HepG2 (cell line): ENCODE data around the gene PDE6H. TPM values are rescaled to one million over a fixed set of nuclear protein-coding genes. Genes with fewer than 3 reads are reported as not detected.

Experiments
- ATAC-seq: fragments of 200-7000 bp; cut with Tn5 transposase; 3 replicates; pipeline ENCODE4 v1.9.1; 2020; ENCODE audit warnings: mild to moderate bottlenecking, moderate library complexity
- BruUV-seq: library from RNA; stranded (reverse); fragments of 400-500 nt; replicated peaks from 2 replicates; lab custom pipeline; 2021; lab: Mats Ljungman, UMichigan
- CTCF ChIA-PET: fragments of 300-600 bp; formaldehyde crosslinking; extraction: SDS; loops from one replicate; lab custom pipeline; 2021; ENCODE audit warnings: low total read pairs, inconsistent platforms, low intra/inter-chr PET ratio; lab: Yijun Ruan, JAX
- POLR2A ChIA-PET: fragments of 350-600 bp; sonication (Branson Sonifier 250); formaldehyde crosslinking; loops from one replicate; lab custom pipeline; 2020; ENCODE audit warnings: antibody characterized with exemption, inconsistent platforms; lab: Yijun Ruan, JAX
- DNase-seq: peaks from one replicate; pipeline ENCODE4 v3.0.0-alpha.2; 2015; ENCODE audit warnings: low spot score
- FAIRE-seq: peaks from 3 replicates; lab custom pipeline; 2011; peaks lifted over from hg19 to GRCh38; lab: Jason Lieb, UNC
- H2AFZ ChIP-seq: one replicate; pipeline ENCODE4 v1.6.1; 2011; ENCODE audit warnings: low read length, inconsistent platforms
- H3K27ac ChIP-seq: fragments of 300-600 bp; 3 replicates; pipeline ENCODE4 v1.8.0; 2011; ENCODE audit warnings: mixed run types, mild to moderate bottlenecking, mixed read lengths, low read length, inconsistent platforms; ENCODE audit not compliant: insufficient read depth; ENCODE audit errors: extremely low read length
- H3K27me3 ChIP-seq, 2 experiments: fragments of 200-600 bp in 1 of 2; 2 replicates in 1 of 2; 3 replicates in 1 of 2; pipeline versions ENCODE4 v1.6.0 to v1.8.0; 2011; ENCODE audit warnings: low read length in 2 of 2, mild to moderate bottlenecking in 2 of 2, moderate library complexity in 2 of 2, inconsistent platforms in 1 of 2; ENCODE audit not compliant: insufficient read depth in 2 of 2, control insufficient read depth in 1 of 2
- H3K36me3 ChIP-seq, 2 experiments: fragments of 200-600 bp in 1 of 2; replicated peaks in 1 of 2; 2 replicates in 1 of 2; 3 replicates in 1 of 2; pipeline versions ENCODE4 v1.5.1 to v1.8.0; 2011; ENCODE audit warnings: low read length in 2 of 2, inconsistent platforms in 1 of 2; ENCODE audit not compliant: insufficient read depth in 2 of 2, control insufficient read depth in 1 of 2
- H3K4me1 ChIP-seq: 2 replicates; pipeline ENCODE4 v1.5.1; 2012; ENCODE audit warnings: low read length, inconsistent platforms; ENCODE audit not compliant: insufficient read depth
- H3K4me2 ChIP-seq: 2 replicates; pipeline ENCODE4 v1.6.0; 2011; ENCODE audit warnings: low read depth, low read length, inconsistent platforms
- H3K4me3 ChIP-seq, 3 experiments: fragments of 200-600 bp in 1 of 3; sonication (generic), shearing (Covaris generic) in 1 of 3; replicated peaks in 1 of 3; 2 replicates each; pipeline ENCODE4 v1.5.1; 2011 to 2016; ENCODE audit warnings: low read length in 3 of 3, inconsistent platforms in 2 of 3, low read depth in 2 of 3, mild to moderate bottlenecking in 2 of 3, control low read depth in 1 of 3, mixed read lengths in 1 of 3; ENCODE audit not compliant: insufficient read depth in 1 of 3
- H3K79me2 ChIP-seq: one replicate; pipeline ENCODE4 v1.6.1; 2011; ENCODE audit warnings: low read length, inconsistent platforms; ENCODE audit not compliant: insufficient read depth
- H3K9ac ChIP-seq: 2 replicates; pipeline ENCODE4 v1.6.0; 2011; ENCODE audit warnings: mild to moderate bottlenecking, low read depth, low read length, inconsistent platforms; ENCODE audit not compliant: insufficient read depth
- H3K9me3 ChIP-seq: 2 replicates; pipeline ENCODE4 v1.5.1; 2012; ENCODE audit warnings: mild to moderate bottlenecking, low read length
- H4K20me1 ChIP-seq: 2 replicates; pipeline ENCODE4 v1.6.0; 2011; ENCODE audit warnings: inconsistent platforms, mild to moderate bottlenecking, low read length, moderate library complexity; ENCODE audit not compliant: insufficient read depth
- BRF2 ChIP-seq: sonication (generic); formaldehyde crosslinking; IDR thresholded peaks from 2 replicates; pipeline ENCODE4 v1.8.1; 2022; ENCODE audit warnings: mild to moderate bottlenecking, missing genetic modification reagents
- GMEB2 ChIP-seq: IDR thresholded peaks from 2 replicates; pipeline ENCODE4 v1.6.1; 2016; ENCODE audit warnings: missing biosample characterization, missing genetic modification reagents, low read depth
- HOXA3 ChIP-seq: sonication (generic); formaldehyde crosslinking; IDR thresholded peaks from 2 replicates; pipeline ENCODE4 v1.5.0; 2020; ENCODE audit warnings: missing genetic modification reagents
- RNF2 ChIP-seq: fragments of 450-650 bp; conservative IDR thresholded peaks from 2 replicates; pipeline ENCODE4 v1.6.1; 2016; ENCODE audit warnings: low read depth
- RXRA ChIP-seq: sonication (generic); formaldehyde crosslinking; IDR thresholded peaks from 2 replicates; pipeline ENCODE4 v1.5.1; 2020; ENCODE audit warnings: missing genetic modification reagents
- SNAPC2 ChIP-seq: sonication (generic); formaldehyde crosslinking; IDR thresholded peaks from 2 replicates; pipeline ENCODE4 v1.8.1; 2022; ENCODE audit warnings: mild to moderate bottlenecking, missing genetic modification reagents
- SOX6 ChIP-seq, 2 experiments: fragments of 450-650 bp in 1 of 2; sonication (generic) in 1 of 2; formaldehyde crosslinking in 1 of 2; IDR thresholded peaks; 2 replicates each; pipeline versions ENCODE4 v1.4.0 to v1.6.1; 2017 to 2020; ENCODE audit warnings: antibody characterized with exemption in 1 of 2, mild to moderate bottlenecking in 1 of 2, missing genetic modification reagents in 1 of 2
- SRY ChIP-seq: sonication (generic); formaldehyde crosslinking; IDR thresholded peaks from 2 replicates; pipeline ENCODE4 v1.8.0; 2022; ENCODE audit warnings: mild to moderate bottlenecking, missing genetic modification reagents
- TBX2 ChIP-seq: sonication (generic); formaldehyde crosslinking; IDR thresholded peaks from 2 replicates; pipeline ENCODE4 v1.5.0; 2020; ENCODE audit warnings: missing genetic modification reagents, mild to moderate bottlenecking, borderline replicate concordance
- TBX3 ChIP-seq: fragments of 450-650 bp; IDR thresholded peaks from 2 replicates; pipeline ENCODE4 v1.6.1; 2017; ENCODE audit warnings: antibody characterized with exemption, mild to moderate bottlenecking, inconsistent platforms, borderline replicate concordance
- TRIM24 ChIP-seq: sonication (generic); formaldehyde crosslinking; IDR thresholded peaks from 2 replicates; pipeline ENCODE4 v1.8.0; 2022; ENCODE audit warnings: mild to moderate bottlenecking, missing genetic modification reagents
- U2AF2 ChIP-seq: fragments of 200-400 bp; formaldehyde crosslinking; IDR thresholded peaks from 2 replicates; pipeline ENCODE4 v1.6.1; 2017; ENCODE audit warnings: low read depth, mild to moderate bottlenecking, low read length
- YY1 ChIP-seq: IDR thresholded peaks from 2 replicates; pipeline ENCODE4 v1.6.1; 2011; ENCODE audit warnings: low read length, low read depth, moderate library complexity, mild to moderate bottlenecking; ENCODE audit not compliant: insufficient read depth, insufficient replicate concordance
- ZC3H4 ChIP-seq: sonication (generic); formaldehyde crosslinking; IDR thresholded peaks from 2 replicates; pipeline ENCODE4 v1.4.0; 2020; ENCODE audit warnings: missing genetic modification reagents, borderline replicate concordance
- ZNF772 ChIP-seq: sonication (generic); formaldehyde crosslinking; IDR thresholded peaks from 2 replicates; pipeline ENCODE4 v1.5.0; 2020; ENCODE audit warnings: mild to moderate bottlenecking, missing genetic modification reagents
- WGBS: methylation state at CpG from one replicate; pipeline ENCODE4 v1.1.6; 2017; ENCODE audit warnings: low lambda C conversion rate; 5-methylcytosine and 5-hydroxymethylcytosine counted together
- in situ Hi-C: cut with HindIII; loops from 2 replicates; pipeline ENCODE4 v1.10.0; 2017; ENCODE audit warnings: low pct_unique_long_range_greater_than_20kb; ENCODE audit not compliant: extremely low pct_ligation_motif_present
- intact Hi-C: fragments of 100-400 bp; cut with micrococcal nuclease; formaldehyde crosslinking; loops from one replicate; pipeline ENCODE4 v1.10.0; 2022; ENCODE audit not compliant: unreplicated experiment
- polyA plus RNA-seq, 8 experiments: library from polyadenylated mRNA; depleted of rRNA in 3 of 8; stranded (reverse) in 7 of 8; unstranded in 1 of 8; fragments of >200 nt; fragmentation: Illumina TruSeq in 4 of 8; extraction: Trizol in 4 of 8; gene quantifications; 2 replicates each; pipeline versions ENCODE4 v1.2.1 to v1.2.3, GENCODE V29; 2011 to 2016; ENCODE audit warnings: low read depth in 4 of 8, missing spikeins in 1 of 8, mixed read lengths in 1 of 8; ENCODE audit not compliant: insufficient read depth in 1 of 8
- total RNA-seq, 5 experiments: library from RNA; depleted of rRNA; stranded (reverse); fragments of >200 nt; fragmentation: Illumina TruSeq; extraction: Trizol; gene quantifications; 2 replicates each; pipeline ENCODE4 v1.2.3, GENCODE V29; 2016; ENCODE audit warnings: low read depth in 1 of 5
- TF ChIP-seq, protein P1 (sequence below): sonication (generic); formaldehyde crosslinking; IDR thresholded peaks from 2 replicates; pipeline ENCODE4 v1.4.0; 2020; ENCODE audit warnings: missing genetic modification reagents, borderline replicate concordance
- TF ChIP-seq, protein P2 (sequence below): sonication (generic); formaldehyde crosslinking; IDR thresholded peaks from 2 replicates; pipeline ENCODE4 v1.8.1; 2023; ENCODE audit warnings: mild to moderate bottlenecking, missing genetic modification reagents

Gene PDE6H
- total and polyA plus RNA-seq, 2 of the 13 experiments (the other 11 are each of a cell fraction or from before 2014, with no cell fraction given): not detected

GRCh38 chr12:14957551-14958168 is 15.2 kb upstream of the PDE6H start:
- Histone ChIP-seq H3K9me3 (no peaks in the 10 kb centered on the region), H3K9ac (no peak overlapping the region), H3K27ac (no peak overlapping the region), H3K27me3 (no peaks in the 10 kb centered on the region), H3K36me3 (no peaks in the 10 kb centered on the region), H3K4me1 (0 out of 2 replicates have a peak, but pooled peaks cover under 1% of the 10 kb centered on the region), H2AFZ (no peak overlapping the region), H3K4me2 (no peak overlapping the region), H4K20me1 (no peaks in the 10 kb centered on the region), H3K4me3 (no peak overlapping the region), H3K79me2 (no peaks in the 10 kb centered on the region)
- intact Hi-C loops: no loop called here
- no peak for DNase-seq
- POLR2A ChIA-PET: no interaction called here
- no peak for ATAC-seq
- WGBS: 42% methylated on average over 5 of the region's 5 CpGs
- BruUV-seq: no TSS peak
- CTCF ChIA-PET: no interaction called here
- in situ Hi-C loops: no loop called here
- FAIRE-seq: no peak
- TF ChIP-seq ZC3H4 (CRISPR knock-in tag) (no peak), SRY (CRISPR knock-in tag) (no peak), RNF2 (no peak), TBX3 (no peak), ZNF772 (no peak), BRF2 (no peak), SNAPC2 (no peak), RXRA (no peak), SOX6 (IDR thresholded peaks at IDR 0.05) (no peak), SOX6 (CRISPR knock-in tag; IDR thresholded peaks at IDR 0.05) (no peak), YY1 (no peak), U2AF2 (no peak), HOXA3 (no peak), GMEB2 (CRISPR knock-in tag) (no peak), TRIM24 (CRISPR knock-in tag) (no peak), TBX2 (CRISPR knock-in tag) (no peak)
- TF ChIP-seq, protein P1, sequence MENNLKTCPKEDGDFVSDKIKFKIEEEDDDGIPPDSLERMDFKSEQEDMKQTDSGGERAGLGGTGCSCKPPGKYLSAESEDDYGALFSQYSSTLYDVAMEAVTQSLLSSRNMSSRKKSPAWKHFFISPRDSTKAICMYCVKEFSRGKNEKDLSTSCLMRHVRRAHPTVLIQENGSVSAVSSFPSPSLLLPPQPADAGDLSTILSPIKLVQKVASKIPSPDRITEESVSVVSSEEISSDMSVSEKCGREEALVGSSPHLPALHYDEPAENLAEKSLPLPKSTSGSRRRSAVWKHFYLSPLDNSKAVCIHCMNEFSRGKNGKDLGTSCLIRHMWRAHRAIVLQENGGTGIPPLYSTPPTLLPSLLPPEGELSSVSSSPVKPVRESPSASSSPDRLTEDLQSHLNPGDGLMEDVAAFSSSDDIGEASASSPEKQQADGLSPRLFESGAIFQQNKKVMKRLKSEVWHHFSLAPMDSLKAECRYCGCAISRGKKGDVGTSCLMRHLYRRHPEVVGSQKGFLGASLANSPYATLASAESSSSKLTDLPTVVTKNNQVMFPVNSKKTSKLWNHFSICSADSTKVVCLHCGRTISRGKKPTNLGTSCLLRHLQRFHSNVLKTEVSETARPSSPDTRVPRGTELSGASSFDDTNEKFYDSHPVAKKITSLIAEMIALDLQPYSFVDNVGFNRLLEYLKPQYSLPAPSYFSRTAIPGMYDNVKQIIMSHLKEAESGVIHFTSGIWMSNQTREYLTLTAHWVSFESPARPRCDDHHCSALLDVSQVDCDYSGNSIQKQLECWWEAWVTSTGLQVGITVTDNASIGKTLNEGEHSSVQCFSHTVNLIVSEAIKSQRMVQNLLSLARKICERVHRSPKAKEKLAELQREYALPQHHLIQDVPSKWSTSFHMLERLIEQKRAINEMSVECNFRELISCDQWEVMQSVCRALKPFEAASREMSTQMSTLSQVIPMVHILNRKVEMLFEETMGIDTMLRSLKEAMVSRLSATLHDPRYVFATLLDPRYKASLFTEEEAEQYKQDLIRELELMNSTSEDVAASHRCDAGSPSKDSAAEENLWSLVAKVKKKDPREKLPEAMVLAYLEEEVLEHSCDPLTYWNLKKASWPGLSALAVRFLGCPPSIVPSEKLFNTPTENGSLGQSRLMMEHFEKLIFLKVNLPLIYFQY (CRISPR knock-in tag): no peak
- TF ChIP-seq, protein P2, sequence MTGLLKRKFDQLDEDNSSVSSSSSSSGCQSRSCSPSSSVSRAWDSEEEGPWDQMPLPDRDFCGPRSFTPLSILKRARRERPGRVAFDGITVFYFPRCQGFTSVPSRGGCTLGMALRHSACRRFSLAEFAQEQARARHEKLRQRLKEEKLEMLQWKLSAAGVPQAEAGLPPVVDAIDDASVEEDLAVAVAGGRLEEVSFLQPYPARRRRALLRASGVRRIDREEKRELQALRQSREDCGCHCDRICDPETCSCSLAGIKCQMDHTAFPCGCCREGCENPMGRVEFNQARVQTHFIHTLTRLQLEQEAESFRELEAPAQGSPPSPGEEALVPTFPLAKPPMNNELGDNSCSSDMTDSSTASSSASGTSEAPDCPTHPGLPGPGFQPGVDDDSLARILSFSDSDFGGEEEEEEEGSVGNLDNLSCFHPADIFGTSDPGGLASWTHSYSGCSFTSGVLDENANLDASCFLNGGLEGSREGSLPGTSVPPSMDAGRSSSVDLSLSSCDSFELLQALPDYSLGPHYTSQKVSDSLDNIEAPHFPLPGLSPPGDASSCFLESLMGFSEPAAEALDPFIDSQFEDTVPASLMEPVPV (CRISPR knock-in tag): no peak
